AG10803 (cell line): Measurements from ENCODE around the gene FHOD1.
A peak's percentile ranks its signal among the peaks of the same experiment; 100 is the strongest.

Experiments used
- DNase-seq: peaks from one replicate; pipeline ENCODE4 v3.0.0; 2010; ENCODE audit warnings: low read depth
- H3K4me3 ChIP-seq: 2 replicates; pipeline ENCODE4 v1.5.1; 2011; ENCODE audit warnings: mild to moderate bottlenecking, low read length, control low read depth
- CTCF ChIP-seq: conservative IDR thresholded peaks from 2 replicates; pipeline ENCODE4 v1.5.1; 2011; ENCODE audit warnings: mild to moderate bottlenecking, low read length, control low read depth, inconsistent platforms

FHOD1 gene

GRCh38 chr16:67233596-67233995, 13.7 kb downstream of the FHOD1 start:
- DNase-seq, result no peak
- no peak overlapping the region for H3K4me3 ChIP-seq
- no peak for TF ChIP-seq CTCF

GRCh38 chr16:67230809-67231660, 16.2 kb downstream of the FHOD1 start:
- no peak overlapping the region for H3K4me3 ChIP-seq
- no peak for DNase-seq
- TF ChIP-seq CTCF, result no peak

GRCh38 chr16:67229906-67230808, 17.1 kb downstream of the FHOD1 start:
- no peak for DNase-seq
- TF ChIP-seq CTCF, result no peak
- H3K4me3 ChIP-seq, result no peak overlapping the region

GRCh38 chr16:67228905-67229304, 18.4 kb downstream of the FHOD1 start:
- TF ChIP-seq CTCF, result no peak
- DNase-seq, result no peak
- H3K4me3 ChIP-seq, result no peak overlapping the region

GRCh38 chr16:67228034-67228785, 19.1 kb downstream of the FHOD1 start:
- DNase-seq, result no peak
- H3K4me3 ChIP-seq, result peak overlapping the region; percentile 99
- TF ChIP-seq CTCF, result no peak

GRCh38 chr16:67227567-67227921, 19.7 kb downstream of the FHOD1 start:
- TF ChIP-seq CTCF, result no peak
- no peak for DNase-seq
- peak overlapping the region; percentile 99 for H3K4me3 ChIP-seq
